ENCODE results near the gene LYPD3. TPM values are rescaled to one million over a fixed set of nuclear protein-coding genes. Genes with fewer than 3 reads are reported as not detected.
"Not testable (repeated sequence)": the region's sequence is repeated elsewhere in the genome, so short reads cannot be mapped to it uniquely, and the experiment has no call there.

LYPD3 gene
- polyA plus RNA-seq (2013) = 1.0 TPM

DNA sequence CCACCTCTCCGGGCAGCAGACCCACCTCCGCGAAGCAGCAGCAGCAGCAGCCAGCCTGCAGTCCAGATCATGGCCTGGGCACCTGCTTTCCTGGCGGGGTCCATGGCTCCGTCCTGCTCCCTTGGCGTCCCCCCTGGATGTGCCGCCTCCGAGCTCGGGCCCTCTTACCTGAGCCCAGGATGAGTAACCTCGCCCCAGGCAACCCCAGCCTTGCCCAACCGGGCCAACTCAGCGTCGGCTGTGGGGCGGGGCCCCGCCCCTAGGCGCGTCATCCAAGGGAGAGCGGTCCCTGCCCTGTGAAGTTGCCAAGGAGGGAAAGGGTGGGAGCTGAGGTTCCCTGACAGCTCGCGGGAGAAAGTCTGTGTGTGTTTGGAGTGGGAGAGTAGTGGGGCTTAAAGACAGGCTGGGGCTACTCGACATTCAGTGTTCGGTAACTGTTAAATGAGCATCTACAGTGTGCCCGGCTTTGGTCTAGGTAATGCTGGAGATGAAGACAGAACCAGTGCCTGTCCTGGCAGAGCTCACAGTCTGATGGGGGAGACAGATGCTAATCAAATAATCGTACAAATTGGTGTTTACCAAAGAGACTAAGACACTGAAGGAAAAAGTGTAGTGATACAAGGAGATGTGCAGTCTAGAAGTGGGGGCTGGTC, at the start of gene LYPD3:
LYPD3 (minus strand) TSS at position 141 of the 653 bp plus-strand sequence; CDS start at position 104, 37 bp downstream.
- Histone ChIP-seq H3K27ac (ENCODE audit: insufficient read depth in 1 of 2, low read depth in 1 of 2, low read length in 2 of 2, poor library complexity in 1 of 2, severe bottlenecking in 2 of 2) (peak within 1 kb of the TSS in 1 of 2 experiments; percentile 61), H3K36me3 (ENCODE audit: control insufficient read depth in 4 of 4, insufficient read depth in 4 of 4, low read length in 3 of 4) (no peaks in the 10 kb centered on the region), H3K27me3 (replicated peaks in 2 of 5; ENCODE audit: control insufficient read depth in 4 of 5, insufficient read depth in 5 of 5, low read length in 4 of 5) (peaks cover 0 to 6% (median 0%) of the 10 kb centered on the region in 5 experiments), H3K9me3 (ENCODE audit: control extremely low read depth in 1 of 5, control insufficient read depth in 4 of 5, insufficient read depth in 2 of 5, low read depth in 1 of 5, low read length in 4 of 5) (no peaks in the 10 kb centered on the region), H3K4me3 (ENCODE audit: control insufficient read depth in 1 of 7, extremely low read depth in 1 of 7, insufficient read depth in 4 of 7, low read depth in 2 of 7, low read length in 6 of 7) (peak within 1 kb of the TSS; percentile 58 to 92 (median 79)), H3K4me1 (ENCODE audit: control extremely low read depth in 1 of 4, control insufficient read depth in 4 of 4, insufficient read depth in 4 of 4, low read length in 3 of 4) (peaks cover 3 to 44% (median 38%) of the 10 kb centered on the region in 4 experiments)
- DNase-seq = no peak
- 58% methylated on average over 24 of the region's 24 CpGs for WGBS (ENCODE audit: insufficient coverage)
- ChIA-PET CTCF (interaction anchor here (1.0 to 1.5 kb wide), 4 partner anchors 9 to 26 kb away, joined by 3 to 5 read pairs (median 4); no protein-coding TSS in a partner anchor), POLR2A (no interaction called here)

DNA sequence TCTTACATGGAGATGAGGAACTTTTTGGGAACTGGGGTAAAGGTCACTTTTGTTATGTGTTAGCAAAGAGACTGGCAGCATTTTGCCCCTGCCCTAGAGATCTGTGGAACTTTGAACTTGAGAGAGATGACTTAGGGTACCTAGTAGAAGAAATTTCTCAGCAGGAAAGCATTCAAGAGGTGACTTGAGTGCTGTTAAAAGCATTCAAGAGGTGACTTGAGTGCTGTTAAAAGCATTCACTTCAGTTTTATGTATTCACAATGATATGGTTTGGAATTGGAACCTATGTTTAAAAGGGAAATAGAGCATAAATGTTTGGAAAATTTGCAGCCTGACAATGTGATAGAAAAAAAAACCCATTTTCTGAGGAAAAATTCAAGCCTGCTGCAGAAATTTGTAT, 47.0 kb upstream of the LYPD3 start:
- POLR2A ChIA-PET; H3K4me3 ChIP-seq (ENCODE audit: control insufficient read depth in 1 of 7, extremely low read depth in 1 of 7, insufficient read depth in 4 of 7, low read depth in 2 of 7, low read length in 6 of 7); H3K27me3 ChIP-seq (replicated peaks in 2 of 5; ENCODE audit: control insufficient read depth in 4 of 5, insufficient read depth in 5 of 5, low read length in 4 of 5); H3K9me3 ChIP-seq (ENCODE audit: control extremely low read depth in 1 of 5, control insufficient read depth in 4 of 5, insufficient read depth in 2 of 5, low read depth in 1 of 5, low read length in 4 of 5); DNase-seq; CTCF ChIA-PET; H3K27ac ChIP-seq (ENCODE audit: insufficient read depth in 1 of 2, low read depth in 1 of 2, low read length in 2 of 2, poor library complexity in 1 of 2, severe bottlenecking in 2 of 2); H3K4me1 ChIP-seq (ENCODE audit: control extremely low read depth in 1 of 4, control insufficient read depth in 4 of 4, insufficient read depth in 4 of 4, low read length in 3 of 4): not testable (repeated sequence)
- peaks cover 8 to 42% (median 21%) of the 10 kb centered on the region in 4 experiments for H3K36me3 ChIP-seq (ENCODE audit: control insufficient read depth in 4 of 4, insufficient read depth in 4 of 4, low read length in 3 of 4)

GRCh38 chr19:43511324-43511723, 45.9 kb upstream of the LYPD3 start:
- H3K27me3 ChIP-seq (replicated peaks in 2 of 5; ENCODE audit: control insufficient read depth in 4 of 5, insufficient read depth in 5 of 5, low read length in 4 of 5) = no peaks in the 10 kb centered on the region
- peaks cover 8 to 35% (median 24%) of the 10 kb centered on the region in 4 experiments for H3K36me3 ChIP-seq (ENCODE audit: control insufficient read depth in 4 of 4, insufficient read depth in 4 of 4, low read length in 3 of 4)
- ChIA-PET CTCF (interaction anchor here (1.4 kb wide), 2 partner anchors 8 to 66 kb away, joined by 3 to 6 read pairs; no protein-coding TSS in a partner anchor), POLR2A (interaction anchor here (0.6 kb wide), 1 partner anchor 20 kb away, joined by 3 read pairs; no protein-coding TSS in a partner anchor)
- H3K4me1 ChIP-seq (ENCODE audit: control extremely low read depth in 1 of 4, control insufficient read depth in 4 of 4, insufficient read depth in 4 of 4, low read length in 3 of 4) = no peaks in the 10 kb centered on the region
- no peaks in the 10 kb centered on the region for H3K9me3 ChIP-seq (ENCODE audit: control extremely low read depth in 1 of 5, control insufficient read depth in 4 of 5, insufficient read depth in 2 of 5, low read depth in 1 of 5, low read length in 4 of 5)
- 100% methylated on average over 3 of the region's 5 CpGs for WGBS (ENCODE audit: insufficient coverage)
- DNase-seq = no peak
- H3K27ac ChIP-seq (ENCODE audit: insufficient read depth in 1 of 2, low read depth in 1 of 2, low read length in 2 of 2, poor library complexity in 1 of 2, severe bottlenecking in 2 of 2) = no peak overlapping the region
- H3K4me3 ChIP-seq (ENCODE audit: control insufficient read depth in 1 of 7, extremely low read depth in 1 of 7, insufficient read depth in 4 of 7, low read depth in 2 of 7, low read length in 6 of 7) = no peak overlapping the region

GRCh38 chr19:43510713-43511112, 45.3 kb upstream of the LYPD3 start:
- no peaks in the 10 kb centered on the region for H3K9me3 ChIP-seq (ENCODE audit: control extremely low read depth in 1 of 5, control insufficient read depth in 4 of 5, insufficient read depth in 2 of 5, low read depth in 1 of 5, low read length in 4 of 5)
- no peak overlapping the region for H3K27ac ChIP-seq (ENCODE audit: insufficient read depth in 1 of 2, low read depth in 1 of 2, low read length in 2 of 2, poor library complexity in 1 of 2, severe bottlenecking in 2 of 2)
- no peak for DNase-seq
- H3K27me3 ChIP-seq (replicated peaks in 2 of 5; ENCODE audit: control insufficient read depth in 4 of 5, insufficient read depth in 5 of 5, low read length in 4 of 5) = no peaks in the 10 kb centered on the region
- H3K4me1 ChIP-seq (ENCODE audit: control extremely low read depth in 1 of 4, control insufficient read depth in 4 of 4, insufficient read depth in 4 of 4, low read length in 3 of 4) = no peaks in the 10 kb centered on the region
- POLR2A ChIA-PET = interaction anchor here (0.6 kb wide), 1 partner anchor 21 kb away, joined by 3 read pairs; no protein-coding TSS in a partner anchor
- CTCF ChIA-PET = interaction anchor here (1.0 to 1.4 kb wide), 3 partner anchors 9 to 65 kb away, joined by 3 to 6 read pairs (median 3); no protein-coding TSS in a partner anchor
- no peak overlapping the region for H3K4me3 ChIP-seq (ENCODE audit: control insufficient read depth in 1 of 7, extremely low read depth in 1 of 7, insufficient read depth in 4 of 7, low read depth in 2 of 7, low read length in 6 of 7)
- peaks cover 8 to 39% (median 26%) of the 10 kb centered on the region in 4 experiments for H3K36me3 ChIP-seq (ENCODE audit: control insufficient read depth in 4 of 4, insufficient read depth in 4 of 4, low read length in 3 of 4)
- WGBS (ENCODE audit: insufficient coverage) = 100% methylated on average over 4 of the region's 9 CpGs

- no peak overlapping the region for H3K27ac ChIP-seq (ENCODE audit: insufficient read depth in 1 of 2, low read depth in 1 of 2, low read length in 2 of 2, poor library complexity in 1 of 2, severe bottlenecking in 2 of 2)
- CTCF ChIA-PET = interaction anchor here (0.6 to 2.5 kb wide), 6 partner anchors 12 to 74 kb away, joined by 3 to 9 read pairs (median 4); no protein-coding TSS in a partner anchor
- DNase-seq = no peak
- H3K9me3 ChIP-seq (ENCODE audit: control extremely low read depth in 1 of 5, control insufficient read depth in 4 of 5, insufficient read depth in 2 of 5, low read depth in 1 of 5, low read length in 4 of 5) = no peaks in the 10 kb centered on the region
- H3K4me3 ChIP-seq (ENCODE audit: control insufficient read depth in 1 of 7, extremely low read depth in 1 of 7, insufficient read depth in 4 of 7, low read depth in 2 of 7, low read length in 6 of 7) = no peak overlapping the region
- H3K27me3 ChIP-seq (replicated peaks in 2 of 5; ENCODE audit: control insufficient read depth in 4 of 5, insufficient read depth in 5 of 5, low read length in 4 of 5) = no peaks in the 10 kb centered on the region
- POLR2A ChIA-PET = no interaction called here
- peaks cover 0 to 21% (median 19%) of the 10 kb centered on the region in 4 experiments for H3K4me1 ChIP-seq (ENCODE audit: control extremely low read depth in 1 of 4, control insufficient read depth in 4 of 4, insufficient read depth in 4 of 4, low read length in 3 of 4)
- WGBS (ENCODE audit: insufficient coverage) = 100% methylated on average over 2 of the region's 2 CpGs
- peaks cover 8 to 35% (median 26%) of the 10 kb centered on the region in 4 experiments for H3K36me3 ChIP-seq (ENCODE audit: control insufficient read depth in 4 of 4, insufficient read depth in 4 of 4, low read length in 3 of 4)
These were observed 42.5 kb upstream of the LYPD3 start for GRCh38 chr19:43507880-43508279.

DNA sequence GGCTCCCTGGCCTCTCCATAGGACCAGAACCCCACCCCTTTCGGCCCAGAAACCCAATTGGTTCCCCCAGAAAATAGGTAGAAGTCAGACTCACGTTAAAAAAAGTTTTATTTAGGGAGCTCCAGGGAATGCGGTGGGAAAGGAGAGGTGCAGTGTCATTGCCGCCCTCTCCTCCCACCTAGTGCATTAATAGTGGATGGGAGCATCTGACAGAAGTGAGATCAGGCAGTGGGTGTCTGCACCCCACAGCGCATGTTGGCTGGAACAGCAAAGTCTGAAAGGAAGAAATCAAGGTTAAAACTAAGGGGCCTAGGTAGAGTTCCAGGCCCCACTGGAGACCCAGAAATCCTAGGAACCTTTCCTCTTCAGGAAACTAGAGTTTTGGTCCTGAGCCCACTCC, 41.2 kb upstream of the LYPD3 start:
- peaks cover 0 to 24% (median 20%) of the 10 kb centered on the region in 4 experiments for H3K4me1 ChIP-seq (ENCODE audit: control extremely low read depth in 1 of 4, control insufficient read depth in 4 of 4, insufficient read depth in 4 of 4, low read length in 3 of 4)
- no peak for DNase-seq
- H3K4me3 ChIP-seq (ENCODE audit: control insufficient read depth in 1 of 7, extremely low read depth in 1 of 7, insufficient read depth in 4 of 7, low read depth in 2 of 7, low read length in 6 of 7) = no peak overlapping the region
- ChIA-PET CTCF (no interaction called here), POLR2A (no interaction called here)
- H3K27ac ChIP-seq (ENCODE audit: insufficient read depth in 1 of 2, low read depth in 1 of 2, low read length in 2 of 2, poor library complexity in 1 of 2, severe bottlenecking in 2 of 2) = no peak overlapping the region
- peaks cover 8 to 35% (median 27%) of the 10 kb centered on the region in 4 experiments for H3K36me3 ChIP-seq (ENCODE audit: control insufficient read depth in 4 of 4, insufficient read depth in 4 of 4, low read length in 3 of 4)
- H3K27me3 ChIP-seq (replicated peaks in 2 of 5; ENCODE audit: control insufficient read depth in 4 of 5, insufficient read depth in 5 of 5, low read length in 4 of 5) = no peaks in the 10 kb centered on the region
- no peaks in the 10 kb centered on the region for H3K9me3 ChIP-seq (ENCODE audit: control extremely low read depth in 1 of 5, control insufficient read depth in 4 of 5, insufficient read depth in 2 of 5, low read depth in 1 of 5, low read length in 4 of 5)
- WGBS (ENCODE audit: insufficient coverage) = 96% methylated on average over 5 of the region's 5 CpGs

GRCh38 chr19:43505941-43506340, 40.5 kb upstream of the LYPD3 start:
- H3K4me1 ChIP-seq (ENCODE audit: control extremely low read depth in 1 of 4, control insufficient read depth in 4 of 4, insufficient read depth in 4 of 4, low read length in 3 of 4) = peaks cover 0 to 24% (median 20%) of the 10 kb centered on the region in 4 experiments
- no peak overlapping the region for H3K27ac ChIP-seq (ENCODE audit: insufficient read depth in 1 of 2, low read depth in 1 of 2, low read length in 2 of 2, poor library complexity in 1 of 2, severe bottlenecking in 2 of 2)
- H3K36me3 ChIP-seq (ENCODE audit: control insufficient read depth in 4 of 4, insufficient read depth in 4 of 4, low read length in 3 of 4) = peaks cover 6 to 32% (median 23%) of the 10 kb centered on the region in 4 experiments
- H3K4me3 ChIP-seq (ENCODE audit: control insufficient read depth in 1 of 7, extremely low read depth in 1 of 7, insufficient read depth in 4 of 7, low read depth in 2 of 7, low read length in 6 of 7) = no peak overlapping the region
- DNase-seq = no peak
- 96% methylated on average over 5 of the region's 5 CpGs for WGBS (ENCODE audit: insufficient coverage)
- ChIA-PET POLR2A (no interaction called here), CTCF (interaction anchor here (1.0 kb wide), 1 partner anchor 15 kb away, joined by 6 read pairs; no protein-coding TSS in a partner anchor)
- H3K27me3 ChIP-seq (replicated peaks in 2 of 5; ENCODE audit: control insufficient read depth in 4 of 5, insufficient read depth in 5 of 5, low read length in 4 of 5) = no peaks in the 10 kb centered on the region
- H3K9me3 ChIP-seq (ENCODE audit: control extremely low read depth in 1 of 5, control insufficient read depth in 4 of 5, insufficient read depth in 2 of 5, low read depth in 1 of 5, low read length in 4 of 5) = no peaks in the 10 kb centered on the region
